K562 (cell line): Measurements from ENCODE around the gene NFIL3. TPM values are rescaled to one million over a fixed set of nuclear protein-coding genes. Genes with fewer than 3 reads are reported as not detected.

Experiments used
- ATF1 ChIP-seq, 2 experiments: fragments of 450-650 bp in 1 of 2; IDR thresholded peaks; 2 replicates each; pipeline ENCODE4 v1.6.1; 2016; ENCODE audit warnings: missing compliant biosample characterization in 1 of 2, missing genetic modification characterization in 1 of 2
- CEBPB ChIP-seq: fragments of 450-650 bp; IDR thresholded peaks from 2 replicates; pipeline ENCODE4 v1.6.1; 2016; ENCODE audit warnings: missing genetic modification characterization, missing compliant biosample characterization
- NR2C1 ChIP-seq, 2 experiments: fragments of 450-650 bp; IDR thresholded peaks; 2 replicates each; pipeline ENCODE4 v1.6.1; 2017; ENCODE audit warnings: mild to moderate bottlenecking in 2 of 2, antibody characterized with exemption in 1 of 2, inconsistent platforms in 1 of 2, missing compliant biosample characterization in 1 of 2, missing genetic modification characterization in 1 of 2
- SAFB ChIP-seq: fragments of 200-400 bp; formaldehyde crosslinking; IDR thresholded peaks from 2 replicates; pipeline ENCODE4 v1.6.1; 2017; ENCODE audit warnings: low read depth, low read length, borderline replicate concordance
- TCF7 ChIP-seq: sonication (generic); IDR thresholded peaks from 2 replicates; pipeline ENCODE4 v1.6.1; 2016; ENCODE audit warnings: antibody characterized with exemption, borderline replicate concordance
- TRIM24 ChIP-seq, 2 experiments: fragments of 450-650 bp; IDR thresholded peaks; 2 replicates each; pipeline ENCODE4 v1.6.1; 2016
- ZNF583 ChIP-seq: fragments of 250-450 bp; sonication (Bioruptor Pico); IDR thresholded peaks from 2 replicates; pipeline ENCODE4 v1.4.0; 2020
- polyA plus RNA-seq, 8 experiments: library from polyadenylated mRNA; depleted of rRNA in 4 of 8; stranded (reverse) in 5 of 8; unstranded in 3 of 8; fragments of >200 nt; fragmentation: Nextera tagmentation in 2 of 8; fragmentation: Illumina TruSeq in 1 of 8; extraction: Ambion mirVana in 2 of 8; extraction: Trizol in 1 of 8; gene quantifications; 2 replicates each; pipeline versions ENCODE4 v1.2.1 to v1.2.3, GENCODE V29; 2011 to 2014; ENCODE audit warnings: inconsistent platforms in 1 of 8, missing spikeins in 1 of 8
- total RNA-seq, 7 experiments: library from RNA; depleted of rRNA in 6 of 7; stranded (reverse); fragments of >200 nt in 6 of 7; fragmentation: Illumina TruSeq in 2 of 7; extraction: Trizol in 2 of 7; gene quantifications; 2 replicates each; pipeline versions ENCODE4 v1.2.1 to v1.2.3, GENCODE V29; 2011 to 2021; ENCODE audit warnings: low replicate concordance in 1 of 7
- TF ChIP-seq, protein P1 (sequence below): fragments of 450-650 bp; IDR thresholded peaks from 2 replicates; pipeline ENCODE4 v1.6.1; 2016; ENCODE audit warnings: mild to moderate bottlenecking, moderate library complexity
- TF ChIP-seq, protein P2 (sequence below): sonication (generic); formaldehyde crosslinking; IDR thresholded peaks from 2 replicates; pipeline ENCODE4 v1.8.0; 2022; ENCODE audit warnings: missing genetic modification reagents, mild to moderate bottlenecking, moderate library complexity, borderline replicate concordance
- TF ChIP-seq, protein P3 (sequence below): sonication (generic); formaldehyde crosslinking; IDR thresholded peaks from 2 replicates; pipeline ENCODE4 v1.8.0; 2022; ENCODE audit warnings: mild to moderate bottlenecking, missing genetic modification reagents, borderline replicate concordance
- TF ChIP-seq, protein P4 (sequence below): fragments of 450-650 bp; IDR thresholded peaks from 2 replicates; pipeline ENCODE4 v1.6.1; 2016

Gene NFIL3
- total and polyA plus RNA-seq, 9 of the 15 experiments (the other 6 are each of a cell fraction or from before 2014, with no cell fraction given) = 3.2 to 16.1 (median 9.3) TPM

DNA sequence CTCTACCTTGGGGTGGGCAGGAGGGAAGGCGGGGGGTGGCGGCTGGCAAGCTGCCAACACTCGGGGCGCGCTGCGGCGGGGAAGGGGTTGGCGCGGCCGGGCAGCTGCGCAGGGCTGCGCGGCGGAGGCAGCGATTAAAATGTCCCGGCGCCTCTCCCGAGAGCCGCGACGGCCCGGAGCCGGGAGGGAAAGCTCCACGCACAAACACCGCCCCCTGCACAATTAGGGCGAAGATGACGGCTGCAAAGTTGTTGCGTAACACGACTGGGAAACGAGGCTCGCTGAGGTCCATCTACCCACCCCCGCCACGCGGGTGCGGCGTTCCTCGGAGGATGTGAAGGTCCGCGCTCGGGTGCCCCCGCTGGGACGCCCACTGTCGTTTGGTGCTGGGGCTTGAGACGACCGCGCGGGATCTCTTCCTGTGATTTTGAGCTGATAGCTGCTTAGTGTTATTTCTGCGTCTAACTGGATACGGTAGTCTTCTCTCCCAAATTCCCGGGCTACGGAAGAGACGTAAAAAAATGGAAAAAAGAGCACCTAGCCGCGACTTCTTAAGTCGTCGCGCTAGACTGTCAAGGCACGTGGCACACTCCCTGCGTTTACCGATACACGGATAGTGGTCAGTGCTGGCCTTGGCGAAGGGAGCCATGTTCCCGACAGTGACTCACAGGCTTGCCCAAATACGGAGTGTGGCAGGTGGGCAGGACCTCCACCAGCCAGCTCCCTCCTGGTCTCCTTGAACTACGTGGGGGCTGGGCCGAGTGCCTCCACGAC is 958 bp upstream of the NFIL3 start (continued):
- TF ChIP-seq, protein P1, sequence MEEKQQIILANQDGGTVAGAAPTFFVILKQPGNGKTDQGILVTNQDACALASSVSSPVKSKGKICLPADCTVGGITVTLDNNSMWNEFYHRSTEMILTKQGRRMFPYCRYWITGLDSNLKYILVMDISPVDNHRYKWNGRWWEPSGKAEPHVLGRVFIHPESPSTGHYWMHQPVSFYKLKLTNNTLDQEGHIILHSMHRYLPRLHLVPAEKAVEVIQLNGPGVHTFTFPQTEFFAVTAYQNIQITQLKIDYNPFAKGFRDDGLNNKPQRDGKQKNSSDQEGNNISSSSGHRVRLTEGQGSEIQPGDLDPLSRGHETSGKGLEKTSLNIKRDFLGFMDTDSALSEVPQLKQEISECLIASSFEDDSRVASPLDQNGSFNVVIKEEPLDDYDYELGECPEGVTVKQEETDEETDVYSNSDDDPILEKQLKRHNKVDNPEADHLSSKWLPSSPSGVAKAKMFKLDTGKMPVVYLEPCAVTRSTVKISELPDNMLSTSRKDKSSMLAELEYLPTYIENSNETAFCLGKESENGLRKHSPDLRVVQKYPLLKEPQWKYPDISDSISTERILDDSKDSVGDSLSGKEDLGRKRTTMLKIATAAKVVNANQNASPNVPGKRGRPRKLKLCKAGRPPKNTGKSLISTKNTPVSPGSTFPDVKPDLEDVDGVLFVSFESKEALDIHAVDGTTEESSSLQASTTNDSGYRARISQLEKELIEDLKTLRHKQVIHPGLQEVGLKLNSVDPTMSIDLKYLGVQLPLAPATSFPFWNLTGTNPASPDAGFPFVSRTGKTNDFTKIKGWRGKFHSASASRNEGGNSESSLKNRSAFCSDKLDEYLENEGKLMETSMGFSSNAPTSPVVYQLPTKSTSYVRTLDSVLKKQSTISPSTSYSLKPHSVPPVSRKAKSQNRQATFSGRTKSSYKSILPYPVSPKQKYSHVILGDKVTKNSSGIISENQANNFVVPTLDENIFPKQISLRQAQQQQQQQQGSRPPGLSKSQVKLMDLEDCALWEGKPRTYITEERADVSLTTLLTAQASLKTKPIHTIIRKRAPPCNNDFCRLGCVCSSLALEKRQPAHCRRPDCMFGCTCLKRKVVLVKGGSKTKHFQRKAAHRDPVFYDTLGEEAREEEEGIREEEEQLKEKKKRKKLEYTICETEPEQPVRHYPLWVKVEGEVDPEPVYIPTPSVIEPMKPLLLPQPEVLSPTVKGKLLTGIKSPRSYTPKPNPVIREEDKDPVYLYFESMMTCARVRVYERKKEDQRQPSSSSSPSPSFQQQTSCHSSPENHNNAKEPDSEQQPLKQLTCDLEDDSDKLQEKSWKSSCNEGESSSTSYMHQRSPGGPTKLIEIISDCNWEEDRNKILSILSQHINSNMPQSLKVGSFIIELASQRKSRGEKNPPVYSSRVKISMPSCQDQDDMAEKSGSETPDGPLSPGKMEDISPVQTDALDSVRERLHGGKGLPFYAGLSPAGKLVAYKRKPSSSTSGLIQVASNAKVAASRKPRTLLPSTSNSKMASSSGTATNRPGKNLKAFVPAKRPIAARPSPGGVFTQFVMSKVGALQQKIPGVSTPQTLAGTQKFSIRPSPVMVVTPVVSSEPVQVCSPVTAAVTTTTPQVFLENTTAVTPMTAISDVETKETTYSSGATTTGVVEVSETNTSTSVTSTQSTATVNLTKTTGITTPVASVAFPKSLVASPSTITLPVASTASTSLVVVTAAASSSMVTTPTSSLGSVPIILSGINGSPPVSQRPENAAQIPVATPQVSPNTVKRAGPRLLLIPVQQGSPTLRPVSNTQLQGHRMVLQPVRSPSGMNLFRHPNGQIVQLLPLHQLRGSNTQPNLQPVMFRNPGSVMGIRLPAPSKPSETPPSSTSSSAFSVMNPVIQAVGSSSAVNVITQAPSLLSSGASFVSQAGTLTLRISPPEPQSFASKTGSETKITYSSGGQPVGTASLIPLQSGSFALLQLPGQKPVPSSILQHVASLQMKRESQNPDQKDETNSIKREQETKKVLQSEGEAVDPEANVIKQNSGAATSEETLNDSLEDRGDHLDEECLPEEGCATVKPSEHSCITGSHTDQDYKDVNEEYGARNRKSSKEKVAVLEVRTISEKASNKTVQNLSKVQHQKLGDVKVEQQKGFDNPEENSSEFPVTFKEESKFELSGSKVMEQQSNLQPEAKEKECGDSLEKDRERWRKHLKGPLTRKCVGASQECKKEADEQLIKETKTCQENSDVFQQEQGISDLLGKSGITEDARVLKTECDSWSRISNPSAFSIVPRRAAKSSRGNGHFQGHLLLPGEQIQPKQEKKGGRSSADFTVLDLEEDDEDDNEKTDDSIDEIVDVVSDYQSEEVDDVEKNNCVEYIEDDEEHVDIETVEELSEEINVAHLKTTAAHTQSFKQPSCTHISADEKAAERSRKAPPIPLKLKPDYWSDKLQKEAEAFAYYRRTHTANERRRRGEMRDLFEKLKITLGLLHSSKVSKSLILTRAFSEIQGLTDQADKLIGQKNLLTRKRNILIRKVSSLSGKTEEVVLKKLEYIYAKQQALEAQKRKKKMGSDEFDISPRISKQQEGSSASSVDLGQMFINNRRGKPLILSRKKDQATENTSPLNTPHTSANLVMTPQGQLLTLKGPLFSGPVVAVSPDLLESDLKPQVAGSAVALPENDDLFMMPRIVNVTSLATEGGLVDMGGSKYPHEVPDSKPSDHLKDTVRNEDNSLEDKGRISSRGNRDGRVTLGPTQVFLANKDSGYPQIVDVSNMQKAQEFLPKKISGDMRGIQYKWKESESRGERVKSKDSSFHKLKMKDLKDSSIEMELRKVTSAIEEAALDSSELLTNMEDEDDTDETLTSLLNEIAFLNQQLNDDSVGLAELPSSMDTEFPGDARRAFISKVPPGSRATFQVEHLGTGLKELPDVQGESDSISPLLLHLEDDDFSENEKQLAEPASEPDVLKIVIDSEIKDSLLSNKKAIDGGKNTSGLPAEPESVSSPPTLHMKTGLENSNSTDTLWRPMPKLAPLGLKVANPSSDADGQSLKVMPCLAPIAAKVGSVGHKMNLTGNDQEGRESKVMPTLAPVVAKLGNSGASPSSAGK = peak; percentile 97
- TF ChIP-seq ZNF583 (CRISPR knock-in tag) (no peak), TRIM24 (IDR thresholded peaks at IDR 0.05) (peak in 1 of 2 experiments; percentile 38; a peak in 1 of 4 replicates), CEBPB (tag) (peak; percentile 99), TCF7 (0 out of 2 replicates have a peak, but pooled peaks have one; percentile 8), ATF1 (CRISPR knock-in tag; IDR thresholded peaks at IDR 0.05) (no peak), ATF1 (tag; IDR thresholded peaks at IDR 0.05) (peak; percentile 84), NR2C1 (IDR thresholded peaks at IDR 0.05) (no peak), NR2C1 (tag; IDR thresholded peaks at IDR 0.05) (no peak), SAFB (0 out of 2 replicates have a peak, but pooled peaks have one; percentile 16)
- TF ChIP-seq, protein P2, sequence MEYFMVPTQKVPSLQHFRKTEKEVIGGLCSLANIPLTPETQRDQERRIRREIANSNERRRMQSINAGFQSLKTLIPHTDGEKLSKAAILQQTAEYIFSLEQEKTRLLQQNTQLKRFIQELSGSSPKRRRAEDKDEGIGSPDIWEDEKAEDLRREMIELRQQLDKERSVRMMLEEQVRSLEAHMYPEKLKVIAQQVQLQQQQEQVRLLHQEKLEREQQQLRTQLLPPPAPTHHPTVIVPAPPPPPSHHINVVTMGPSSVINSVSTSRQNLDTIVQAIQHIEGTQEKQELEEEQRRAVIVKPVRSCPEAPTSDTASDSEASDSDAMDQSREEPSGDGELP (CRISPR knock-in tag) = 0 out of 2 replicates have a peak, but pooled peaks have one; percentile 47
- TF ChIP-seq, protein P3, sequence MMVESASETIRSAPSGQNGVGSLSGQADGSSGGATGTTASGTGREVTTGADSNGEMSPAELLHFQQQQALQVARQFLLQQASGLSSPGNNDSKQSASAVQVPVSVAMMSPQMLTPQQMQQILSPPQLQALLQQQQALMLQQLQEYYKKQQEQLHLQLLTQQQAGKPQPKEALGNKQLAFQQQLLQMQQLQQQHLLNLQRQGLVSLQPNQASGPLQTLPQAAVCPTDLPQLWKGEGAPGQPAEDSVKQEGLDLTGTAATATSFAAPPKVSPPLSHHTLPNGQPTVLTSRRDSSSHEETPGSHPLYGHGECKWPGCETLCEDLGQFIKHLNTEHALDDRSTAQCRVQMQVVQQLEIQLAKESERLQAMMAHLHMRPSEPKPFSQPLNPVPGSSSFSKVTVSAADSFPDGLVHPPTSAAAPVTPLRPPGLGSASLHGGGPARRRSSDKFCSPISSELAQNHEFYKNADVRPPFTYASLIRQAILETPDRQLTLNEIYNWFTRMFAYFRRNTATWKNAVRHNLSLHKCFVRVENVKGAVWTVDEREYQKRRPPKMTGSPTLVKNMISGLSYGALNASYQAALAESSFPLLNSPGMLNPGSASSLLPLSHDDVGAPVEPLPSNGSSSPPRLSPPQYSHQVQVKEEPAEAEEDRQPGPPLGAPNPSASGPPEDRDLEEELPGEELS (CRISPR knock-in tag) = no peak
- TF ChIP-seq, protein P4, sequence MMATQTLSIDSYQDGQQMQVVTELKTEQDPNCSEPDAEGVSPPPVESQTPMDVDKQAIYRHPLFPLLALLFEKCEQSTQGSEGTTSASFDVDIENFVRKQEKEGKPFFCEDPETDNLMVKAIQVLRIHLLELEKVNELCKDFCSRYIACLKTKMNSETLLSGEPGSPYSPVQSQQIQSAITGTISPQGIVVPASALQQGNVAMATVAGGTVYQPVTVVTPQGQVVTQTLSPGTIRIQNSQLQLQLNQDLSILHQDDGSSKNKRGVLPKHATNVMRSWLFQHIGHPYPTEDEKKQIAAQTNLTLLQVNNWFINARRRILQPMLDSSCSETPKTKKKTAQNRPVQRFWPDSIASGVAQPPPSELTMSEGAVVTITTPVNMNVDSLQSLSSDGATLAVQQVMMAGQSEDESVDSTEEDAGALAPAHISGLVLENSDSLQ = no peak
